ENCODE results near the gene KDM6B. TPM values are rescaled to one million over a fixed set of nuclear protein-coding genes. Genes with fewer than 3 reads are reported as not detected.

Gene KDM6B
- total and polyA plus RNA-seq, 9 of the 15 experiments (the other 6 are each of a cell fraction or from before 2014, with no cell fraction given), result 0.01 to 22.9 (median 2.2) TPM

- TF ChIP-seq ZNF586 (CRISPR knock-in tag; conservative IDR thresholded peaks at IDR 0.05) (no peak), ZNF780A (CRISPR knock-in tag; IDR thresholded peaks at IDR 0.05) (no peak), AFF4 (CRISPR knock-in tag; IDR thresholded peaks at IDR 0.05) (no peak)
These were observed 2.0 kb downstream of the KDM6B start (continued) for GRCh38 chr17:7835814-7836595.

Data from K562 (cell line).